Kidney (tissue), 14 donors: Measurements from ENCODE around the gene TRIM13. TPM values are rescaled to one million over a fixed set of nuclear protein-coding genes. Genes with fewer than 3 reads are reported as not detected.
A peak's percentile ranks its signal among the peaks of the same experiment; 100 is the strongest.
"Not testable (repeated sequence)": the region's sequence is repeated elsewhere in the genome, so short reads cannot be mapped to it uniquely, and the experiment has no call there.

Experiments used
- DNase-seq, 5 donors: peaks; one replicate each; pipeline ENCODE4 v3.0.0-alpha.2; 2013 to 2020
- FAIRE-seq: peaks from 2 replicates; lab custom pipeline; 2012; peaks lifted over from hg19 to GRCh38; lab: Jason Lieb, UNC
- H3K27ac ChIP-seq, 2 donors: one replicate each; pipeline ENCODE4 v1.7.0; 2013; ENCODE audit warnings: low read depth in 2 of 2, low read length in 2 of 2, inconsistent platforms in 1 of 2
- H3K27me3 ChIP-seq: one replicate; pipeline ENCODE4 v1.7.1; 2013; ENCODE audit warnings: low read length, inconsistent platforms; ENCODE audit not compliant: control insufficient read depth, insufficient read depth
- H3K36me3 ChIP-seq, 3 donors: one replicate each; pipeline versions ENCODE4 v1.7.0 to v1.7.1; 2013; ENCODE audit warnings: low read length in 3 of 3, control low read depth in 1 of 3, inconsistent platforms in 1 of 3; ENCODE audit not compliant: insufficient read depth in 3 of 3, control insufficient read depth in 2 of 3
- H3K4me1 ChIP-seq, 3 donors: one replicate each; pipeline versions ENCODE4 v1.7.0 to v1.7.1; 2013; ENCODE audit warnings: low read length in 3 of 3, inconsistent platforms in 1 of 3, low read depth in 1 of 3; ENCODE audit not compliant: control insufficient read depth in 2 of 3, insufficient read depth in 2 of 3
- H3K4me3 ChIP-seq, 3 donors: one replicate each; pipeline versions ENCODE4 v1.7.0 to v1.8.1; 2013; ENCODE audit warnings: low read length in 3 of 3, control low read depth in 1 of 3, inconsistent platforms in 1 of 3
- H3K9ac ChIP-seq, 3 donors: one replicate each; pipeline versions ENCODE4 v1.7.0 to v1.7.1; 2013; ENCODE audit warnings: low read length in 3 of 3, control low read depth in 1 of 3, inconsistent platforms in 1 of 3
- H3K9me3 ChIP-seq, 3 donors: one replicate each; pipeline versions ENCODE4 v1.7.0 to v1.7.1; 2013; ENCODE audit warnings: low read length in 3 of 3, control low read depth in 1 of 3, inconsistent platforms in 1 of 3; ENCODE audit not compliant: control insufficient read depth in 2 of 3, insufficient read depth in 1 of 3
- intact Hi-C: fragments of 100-400 bp; cut with DNase I; formaldehyde crosslinking; loops from one replicate; pipeline ENCODE4 v1.11.1; 2022
- microRNA-seq: library from miRNA; unstranded; fragments of <30 nt; microRNA quantifications from one replicate; pipeline ENCODE4 v1.2.0, GENCODE V29; 2020
- polyA plus RNA-seq: library from polyadenylated mRNA; stranded (reverse); fragments of 350-450 nt; fragmentation: Illumina TruSeq; extraction: RNeasy Lipid Tissue Mini Kit (QIAGEN cat#74804); gene quantifications from one replicate; pipeline ENCODE4 v1.2.3, GENCODE V29; 2014; ENCODE audit warnings: low read depth, low replicate concordance; ENCODE audit not compliant: insufficient read depth
- total RNA-seq: library from RNA; stranded (reverse); fragmentation: NEBNext Ultra II Directional; extraction: Animal tissue kit (Norgen Biotek cat#: 25700); gene quantifications from one replicate; pipeline ENCODE4 v1.2.1, GENCODE V29; 2021
- TF ChIP-seq, protein P1 (sequence below): IDR thresholded peaks from 3 replicates; pipeline ENCODE4 v1.5.1; 2012; ENCODE audit warnings: mild to moderate bottlenecking, moderate library complexity, borderline replicate concordance; ENCODE audit not compliant: insufficient read depth; ENCODE audit errors: extremely low read depth
- donor health status: control.
- donor health status: control.
- donor health status: control.
- donor health status: control.
- donor health status: control.
- donor health status: DM: yes; HTN: yes; CAD: no.
- donor health status: Normal renal cell carcinoma (clear cell type).

The TRIM13 gene
- total and polyA plus RNA-seq, 2 donors from 2014 or later, result 28.2 to 29.9 TPM

DNA sequence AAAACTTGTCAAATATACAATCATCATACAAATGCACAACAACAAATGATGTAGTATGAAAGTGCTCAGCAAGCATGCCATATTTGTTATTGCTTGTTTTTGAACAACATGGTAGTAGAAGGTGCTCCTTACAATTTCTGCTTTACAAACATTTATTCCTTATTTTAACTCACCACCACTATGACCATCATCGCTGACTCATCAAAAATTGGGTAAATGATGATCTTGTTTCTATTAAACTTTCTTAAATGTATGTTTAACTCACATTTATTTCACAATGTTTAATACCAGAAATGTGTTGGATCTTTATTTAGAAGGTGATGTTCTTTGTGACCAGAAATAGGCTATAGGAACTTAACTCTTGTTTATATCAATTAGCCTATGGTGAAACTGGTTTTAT is 63.9 kb downstream of the TRIM13 start:
- DNase-seq (no peak), FAIRE-seq (no peak)
- H3K4me1 ChIP-seq, result no peaks in the 10 kb centered on the region
- H3K4me3 ChIP-seq, result no peak overlapping the region
- no peak overlapping the region for H3K9ac ChIP-seq
- no peaks in the 10 kb centered on the region for H3K36me3 ChIP-seq
- H3K27me3 ChIP-seq, result no peaks in the 10 kb centered on the region
- TF ChIP-seq, protein P1, sequence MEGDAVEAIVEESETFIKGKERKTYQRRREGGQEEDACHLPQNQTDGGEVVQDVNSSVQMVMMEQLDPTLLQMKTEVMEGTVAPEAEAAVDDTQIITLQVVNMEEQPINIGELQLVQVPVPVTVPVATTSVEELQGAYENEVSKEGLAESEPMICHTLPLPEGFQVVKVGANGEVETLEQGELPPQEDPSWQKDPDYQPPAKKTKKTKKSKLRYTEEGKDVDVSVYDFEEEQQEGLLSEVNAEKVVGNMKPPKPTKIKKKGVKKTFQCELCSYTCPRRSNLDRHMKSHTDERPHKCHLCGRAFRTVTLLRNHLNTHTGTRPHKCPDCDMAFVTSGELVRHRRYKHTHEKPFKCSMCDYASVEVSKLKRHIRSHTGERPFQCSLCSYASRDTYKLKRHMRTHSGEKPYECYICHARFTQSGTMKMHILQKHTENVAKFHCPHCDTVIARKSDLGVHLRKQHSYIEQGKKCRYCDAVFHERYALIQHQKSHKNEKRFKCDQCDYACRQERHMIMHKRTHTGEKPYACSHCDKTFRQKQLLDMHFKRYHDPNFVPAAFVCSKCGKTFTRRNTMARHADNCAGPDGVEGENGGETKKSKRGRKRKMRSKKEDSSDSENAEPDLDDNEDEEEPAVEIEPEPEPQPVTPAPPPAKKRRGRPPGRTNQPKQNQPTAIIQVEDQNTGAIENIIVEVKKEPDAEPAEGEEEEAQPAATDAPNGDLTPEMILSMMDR, result no peak
- no peaks in the 10 kb centered on the region for H3K9me3 ChIP-seq
- intact Hi-C loops, result no loop called here
- no peak overlapping the region for H3K27ac ChIP-seq

DNA sequence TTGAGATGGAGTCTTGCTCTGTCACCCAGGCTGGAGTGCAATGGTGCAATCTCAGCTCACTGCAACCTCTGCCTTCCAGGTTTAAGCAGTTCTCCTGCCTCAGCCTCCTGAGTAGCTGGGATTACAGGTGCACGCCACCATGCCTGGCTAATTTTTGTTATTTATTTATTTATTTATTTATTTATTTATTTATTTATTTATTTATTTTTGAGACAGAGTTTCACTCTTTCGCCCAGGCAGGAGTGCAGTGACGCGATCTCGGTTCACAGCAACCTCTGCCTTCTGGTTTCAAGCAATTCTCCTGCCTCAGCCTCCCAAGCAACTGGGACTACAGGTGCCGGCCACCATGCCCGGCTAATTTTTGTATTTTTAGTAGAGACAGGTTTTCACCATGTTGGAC is 65.5 kb downstream of the TRIM13 start:
- H3K4me3 ChIP-seq, H3K9me3 ChIP-seq, H3K9ac ChIP-seq, H3K27ac ChIP-seq, H3K27me3 ChIP-seq, H3K4me1 ChIP-seq, DNase-seq, FAIRE-seq, intact Hi-C loops, H3K36me3 ChIP-seq: not testable (repeated sequence)

DNA sequence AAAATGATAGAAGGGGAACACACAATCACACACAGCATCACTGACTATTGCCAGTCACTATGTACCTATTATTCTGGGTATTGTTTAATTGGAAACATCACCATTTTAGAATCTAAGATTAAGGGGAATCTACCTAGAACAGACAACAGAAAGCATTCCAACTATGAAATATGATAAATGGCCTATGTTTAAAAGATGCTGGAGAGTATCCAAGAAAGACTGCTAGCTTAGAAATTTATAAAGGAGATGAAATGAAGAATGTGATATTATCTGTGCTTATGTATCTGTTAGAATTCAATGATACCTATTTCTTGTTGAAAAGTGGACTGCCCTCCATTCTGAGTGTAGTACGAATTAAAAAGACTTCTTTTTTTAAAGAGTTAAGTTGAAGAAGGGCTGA is 68.9 kb downstream of the TRIM13 start:
- Histone ChIP-seq H3K9ac (no peak overlapping the region), H3K4me3 (no peak overlapping the region), H3K27me3 (no peaks in the 10 kb centered on the region), H3K36me3 (no peaks in the 10 kb centered on the region), H3K9me3 (no peaks in the 10 kb centered on the region), H3K4me1 (no peaks in the 10 kb centered on the region), H3K27ac (no peak overlapping the region)
- FAIRE-seq (no peak), DNase-seq (no peak)
- intact Hi-C loops, result no loop called here
- TF ChIP-seq, protein P1, result no peak

Small RNAs within 50 kb of the gene (microRNA-seq; reads per million reads assigned to microRNA genes)
- 1,388 reads per million, percentile 81 among the genes with 10 or more reads in this experiment for gene MIR15A
- 739 reads per million, percentile 78 among the genes with 10 or more reads in this experiment for gene MIR16-1
- 32.8 reads per million, percentile 38 among the genes with 10 or more reads in this experiment for gene MIR3613

Other genes starting within 250 kb of the TRIM13 start
- 22.3 TPM for gene KPNA3, start 204.4 kb upstream of the TRIM13 start, total RNA-seq
- gene KPNA3, start 204.4 kb upstream of the TRIM13 start, polyA plus RNA-seq, result 9.4 TPM
- gene SPRYD7, start 60.7 kb upstream of the TRIM13 start, total RNA-seq, result 6.6 TPM
- 12.1 TPM for gene SPRYD7, start 60.7 kb upstream of the TRIM13 start, polyA plus RNA-seq
- 0.69 TPM for gene KCNRG, start 18.4 kb downstream of the TRIM13 start, total RNA-seq
- 0.34 TPM for gene KCNRG, start 18.4 kb downstream of the TRIM13 start, polyA plus RNA-seq